Mucosa of descending colon (tissue), 3 donors: ENCODE data around the gene GSK3A. TPM values are rescaled to one million over a fixed set of nuclear protein-coding genes. Genes with fewer than 3 reads are reported as not detected.

Source experiments
- ATAC-seq: fragments of 200-7000 bp; cut with Tn5 transposase; one replicate; pipeline ENCODE4 v1.9.1; 2020; ENCODE audit warnings: mild to moderate bottlenecking, moderate library complexity
- DNase-seq, 3 donors: peaks; one replicate each; pipeline ENCODE4 v3.0.0-alpha.2; 2020
- H3K36me3 ChIP-seq: fragments of 200-600 bp; one replicate; pipeline ENCODE4 v1.8.0; 2021; ENCODE audit warnings: low read depth, mild to moderate bottlenecking
- H3K4me1 ChIP-seq: fragments of 200-600 bp; one replicate; pipeline ENCODE4 v1.8.0; 2021; ENCODE audit warnings: low read depth, mild to moderate bottlenecking
- H3K4me3 ChIP-seq: fragments of 200-600 bp; one replicate; pipeline ENCODE4 v1.8.0; 2021; ENCODE audit warnings: mild to moderate bottlenecking
- H3K9me3 ChIP-seq: fragments of 200-600 bp; one replicate; pipeline ENCODE4 v1.8.0; 2021; ENCODE audit warnings: mild to moderate bottlenecking
- CTCF ChIP-seq: fragments of 200-600 bp; IDR thresholded peaks from one replicate; pipeline ENCODE4 v1.8.0; 2022; ENCODE audit warnings: antibody characterized with exemption, mild to moderate bottlenecking
- intact Hi-C, 2 donors: fragments of 100-400 bp; cut with DNase I in 1 of 2; cut with micrococcal nuclease in 1 of 2; formaldehyde crosslinking; loops; one replicate each; pipeline versions ENCODE4 v1.11.0 to v1.11.1; 2022; cut with DNase I, micrococcal nuclease
- total RNA-seq, 3 donors: library from RNA; stranded (reverse); fragmentation: NEBNext Ultra II Directional in 2 of 3; extraction: Animal tissue kit (Norgen Biotek cat#: 25700) in 2 of 3; gene quantifications; one replicate each; pipeline versions ENCODE4 v1.2.1 to v1.2.4, GENCODE V29; 2021 to 2023
- donor health status: DM: no; HTN: no; CAD: no; lungs with moderate emphysema.
- donor health status: DM: no; HTN: no; CAD: no.
- donor health status: DM: no; HTN: yes; CAD: no.

The GSK3A gene
- total RNA-seq, 3 donors from 2014 or later: 41.8 to 52.0 (median 46.9) TPM

GRCh38 chr19:42239544-42240220 lies 2.7 kb downstream of the GSK3A start:
- Histone ChIP-seq H3K4me3 (no peak overlapping the region), H3K4me1 (peaks cover 19% of the 10 kb centered on the region), H3K36me3 (peaks cover 8% of the 10 kb centered on the region), H3K9me3 (no peaks in the 10 kb centered on the region)
- TF ChIP-seq CTCF: no peak
- DNase-seq (no peak), ATAC-seq (no peak)
- intact Hi-C loops: no loop called here

GRCh38 chr19:42235181-42235580 lies 7.2 kb downstream of the GSK3A start:
- H3K4me3 ChIP-seq: no peak overlapping the region
- DNase-seq (no peak), ATAC-seq (no peak)
- no peak for TF ChIP-seq CTCF
- no peaks in the 10 kb centered on the region for H3K36me3 ChIP-seq
- H3K4me1 ChIP-seq: peaks cover 6% of the 10 kb centered on the region
- intact Hi-C loops: no loop called here
- H3K9me3 ChIP-seq: no peaks in the 10 kb centered on the region

GRCh38 chr19:42234364-42234763 lies 8.0 kb downstream of the GSK3A start:
- intact Hi-C loops: no loop called here
- H3K4me3 ChIP-seq: no peak overlapping the region
- peaks cover 6% of the 10 kb centered on the region for H3K4me1 ChIP-seq
- no peak for TF ChIP-seq CTCF
- no peak for ATAC-seq
- no peaks in the 10 kb centered on the region for H3K36me3 ChIP-seq
- DNase-seq: no peak
- no peaks in the 10 kb centered on the region for H3K9me3 ChIP-seq

GRCh38 chr19:42233678-42234292 lies 8.6 kb downstream of the GSK3A start:
- Histone ChIP-seq H3K4me3 (no peak overlapping the region), H3K9me3 (no peaks in the 10 kb centered on the region), H3K4me1 (peaks cover 6% of the 10 kb centered on the region), H3K36me3 (no peaks in the 10 kb centered on the region)
- ATAC-seq: peak; percentile 69
- TF ChIP-seq CTCF: no peak
- DNase-seq: no peak
- intact Hi-C loops: no loop called here

- no peak for DNase-seq
- H3K36me3 ChIP-seq: no peaks in the 10 kb centered on the region
These were observed 9.3 kb downstream of the GSK3A start for GRCh38 chr19:42233106-42233505.

More at GRCh38 chr19:42233106-42233505, 9.3 kb downstream of the GSK3A start:
- Histone ChIP-seq H3K4me3 (no peak overlapping the region), H3K4me1 (peaks cover 6% of the 10 kb centered on the region), H3K9me3 (no peaks in the 10 kb centered on the region)
- peak; percentile 7 for ATAC-seq
- no peak for TF ChIP-seq CTCF
- intact Hi-C loops: no loop called here
